ENCODE measurements around the gene SH3RF3. TPM values are rescaled to one million over a fixed set of nuclear protein-coding genes. Genes with fewer than 3 reads are reported as not detected.

SH3RF3 gene
- total RNA-seq, 4 donors from 2014 or later, result 2.4 to 5.5 (median 2.9) TPM

DNA sequence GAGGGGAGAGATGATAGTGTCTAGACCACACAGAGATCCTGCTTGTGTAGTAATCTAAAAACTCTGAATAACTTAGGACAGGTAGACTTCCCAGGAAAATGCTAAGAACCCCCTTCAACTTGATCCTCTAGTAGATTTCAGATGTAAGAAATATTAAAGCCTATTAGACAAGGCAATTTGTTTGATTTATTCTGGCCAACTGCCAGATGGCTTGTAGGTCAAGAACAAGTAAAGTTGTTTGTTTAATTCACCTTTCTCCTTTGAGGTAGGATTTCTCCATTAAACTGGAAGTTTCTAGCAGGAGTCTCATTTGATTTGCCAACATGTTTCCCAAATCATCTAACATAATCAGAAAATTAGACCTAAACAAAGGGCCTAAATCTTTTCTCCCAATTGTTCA, 48.6 kb downstream of the SH3RF3 start:
- Histone ChIP-seq H3K4me3 (no peak overlapping the region), H3K27me3 (no peaks in the 10 kb centered on the region), H3K9me3 (no peaks in the 10 kb centered on the region), H3K27ac (no peak overlapping the region), H3K4me1 (peaks cover 0 to 30% (median 16%) of the 10 kb centered on the region in 3 donors), H3K36me3 (no peaks in the 10 kb centered on the region)
- TF ChIP-seq, protein P1, sequence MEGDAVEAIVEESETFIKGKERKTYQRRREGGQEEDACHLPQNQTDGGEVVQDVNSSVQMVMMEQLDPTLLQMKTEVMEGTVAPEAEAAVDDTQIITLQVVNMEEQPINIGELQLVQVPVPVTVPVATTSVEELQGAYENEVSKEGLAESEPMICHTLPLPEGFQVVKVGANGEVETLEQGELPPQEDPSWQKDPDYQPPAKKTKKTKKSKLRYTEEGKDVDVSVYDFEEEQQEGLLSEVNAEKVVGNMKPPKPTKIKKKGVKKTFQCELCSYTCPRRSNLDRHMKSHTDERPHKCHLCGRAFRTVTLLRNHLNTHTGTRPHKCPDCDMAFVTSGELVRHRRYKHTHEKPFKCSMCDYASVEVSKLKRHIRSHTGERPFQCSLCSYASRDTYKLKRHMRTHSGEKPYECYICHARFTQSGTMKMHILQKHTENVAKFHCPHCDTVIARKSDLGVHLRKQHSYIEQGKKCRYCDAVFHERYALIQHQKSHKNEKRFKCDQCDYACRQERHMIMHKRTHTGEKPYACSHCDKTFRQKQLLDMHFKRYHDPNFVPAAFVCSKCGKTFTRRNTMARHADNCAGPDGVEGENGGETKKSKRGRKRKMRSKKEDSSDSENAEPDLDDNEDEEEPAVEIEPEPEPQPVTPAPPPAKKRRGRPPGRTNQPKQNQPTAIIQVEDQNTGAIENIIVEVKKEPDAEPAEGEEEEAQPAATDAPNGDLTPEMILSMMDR (IDR thresholded peaks at IDR 0.05), result no peak
- no peak for TF ChIP-seq POLR2A (IDR thresholded peaks at IDR 0.05)
- DNase-seq, result no peak
- intact Hi-C loops (cut with DNase I), result no loop called here

GRCh38 chr2:109178968-109179367, 50.0 kb downstream of the SH3RF3 start:
- H3K36me3 ChIP-seq, result no peaks in the 10 kb centered on the region
- TF ChIP-seq, protein P1 (IDR thresholded peaks at IDR 0.05), result no peak
- no peak for TF ChIP-seq POLR2A (IDR thresholded peaks at IDR 0.05)
- 76 to 84% methylated on average over 3 of the region's 3 CpGs for WGBS, 2 donors
- H3K9me3 ChIP-seq, result no peaks in the 10 kb centered on the region
- no peak for DNase-seq
- H3K27ac ChIP-seq, result no peak overlapping the region
- no peaks in the 10 kb centered on the region for H3K27me3 ChIP-seq
- H3K4me3 ChIP-seq, result no peak overlapping the region
- H3K4me1 ChIP-seq, result peaks cover 0 to 17% (median 5%) of the 10 kb centered on the region in 3 donors
- intact Hi-C loops (cut with DNase I), result no loop called here

GRCh38 chr2:109180786-109181185, 51.8 kb downstream of the SH3RF3 start:
- TF ChIP-seq POLR2A (IDR thresholded peaks at IDR 0.05), result no peak
- TF ChIP-seq, protein P1 (IDR thresholded peaks at IDR 0.05), result no peak
- H3K4me1 ChIP-seq, result peaks cover 0 to 19% (median 5%) of the 10 kb centered on the region in 3 donors
- no peak overlapping the region for H3K27ac ChIP-seq
- no peak overlapping the region for H3K4me3 ChIP-seq
- WGBS, 2 donors, result 73 to 79% methylated on average over 3 of the region's 3 CpGs
- no peaks in the 10 kb centered on the region for H3K36me3 ChIP-seq
- no peaks in the 10 kb centered on the region for H3K27me3 ChIP-seq
- H3K9me3 ChIP-seq, result no peaks in the 10 kb centered on the region
- DNase-seq, result no peak
- intact Hi-C loops (cut with DNase I), result no loop called here

GRCh38 chr2:109182426-109182825, 53.4 kb downstream of the SH3RF3 start:
- intact Hi-C loops (cut with DNase I), result no loop called here
- WGBS, 2 donors, result 93 to 98% methylated on average over 2 of the region's 2 CpGs
- DNase-seq, result no peak

DNA sequence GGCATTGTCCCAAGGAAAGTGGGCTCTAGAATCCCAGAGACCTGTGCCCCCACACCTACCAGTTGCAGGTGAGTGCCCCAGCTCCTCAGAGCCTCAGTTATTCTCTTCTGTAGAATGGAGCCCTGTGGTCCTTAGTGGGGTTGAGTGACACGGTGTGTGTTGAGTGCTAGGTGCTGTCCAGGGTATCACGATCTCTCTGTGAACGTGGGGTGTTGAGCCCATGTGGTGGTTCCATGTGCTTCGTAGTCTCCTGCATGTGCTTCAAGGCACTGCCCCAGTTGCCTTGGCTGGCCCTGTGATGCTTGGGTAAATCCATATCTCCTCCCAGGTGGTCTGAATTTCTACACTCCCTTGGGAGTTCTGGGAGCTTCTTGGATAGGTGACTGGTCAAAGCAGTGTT, 54.9 kb downstream of the SH3RF3 start:
- Histone ChIP-seq H3K27ac (peak overlapping the region in 1 of 4 donors; percentile 57), H3K36me3 (no peaks in the 10 kb centered on the region), H3K27me3 (no peaks in the 10 kb centered on the region), H3K9me3 (no peaks in the 10 kb centered on the region), H3K4me1 (peaks cover 0 to 21% (median 16%) of the 10 kb centered on the region in 3 donors), H3K4me3 (no peak overlapping the region)
- DNase-seq, result no peak
- intact Hi-C loops (cut with DNase I), result no loop called here
- WGBS, 2 donors, result 90% methylated on average over 2 to 4 of the region's 4 CpGs
- TF ChIP-seq, protein P1 (IDR thresholded peaks at IDR 0.05), result no peak
- TF ChIP-seq POLR2A (IDR thresholded peaks at IDR 0.05), result no peak

More at GRCh38 chr2:109182426-109182825, 53.4 kb downstream of the SH3RF3 start:
- no peak overlapping the region for H3K4me3 ChIP-seq
- H3K4me1 ChIP-seq, result peaks cover 0 to 23% (median 16%) of the 10 kb centered on the region in 3 donors
- no peaks in the 10 kb centered on the region for H3K9me3 ChIP-seq
- no peak for TF ChIP-seq POLR2A (IDR thresholded peaks at IDR 0.05)
- TF ChIP-seq, protein P1 (IDR thresholded peaks at IDR 0.05), result no peak
- H3K27me3 ChIP-seq, result no peaks in the 10 kb centered on the region
- H3K27ac ChIP-seq, result no peak overlapping the region
- H3K36me3 ChIP-seq, result no peaks in the 10 kb centered on the region
